ENCODE results near the gene SH2D4B.

DNA sequence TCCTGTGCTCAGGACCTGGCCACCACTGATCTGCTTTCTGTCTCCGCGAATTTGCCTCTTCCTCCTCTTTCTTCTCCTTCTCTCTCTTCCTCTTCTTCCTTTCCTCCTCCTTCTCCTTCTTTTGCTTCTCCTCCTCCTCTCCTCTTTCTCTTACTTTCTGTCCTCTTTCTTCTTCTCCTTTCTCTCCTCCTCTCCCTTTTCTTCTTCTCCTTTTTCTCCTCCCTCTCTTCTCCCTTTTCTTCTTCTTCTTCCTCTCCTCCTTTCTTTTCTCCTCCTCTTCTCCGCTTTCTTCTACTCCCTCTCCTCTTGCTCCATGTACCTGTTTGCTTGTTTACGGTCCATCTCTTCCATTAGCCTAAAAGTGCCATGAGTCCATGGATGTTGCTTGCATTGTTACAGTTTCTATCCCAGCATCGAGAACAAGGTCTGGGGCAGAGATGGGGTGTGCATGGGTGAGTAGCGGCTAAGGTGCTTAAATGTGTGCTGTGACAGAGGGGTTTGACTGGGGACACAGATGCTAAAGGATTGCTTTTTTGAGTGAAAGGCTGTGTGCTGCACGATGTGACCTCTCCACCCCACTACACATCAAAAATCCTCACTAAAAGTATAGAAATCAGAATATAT, 7.7 kb downstream of the SH2D4B start:
- TF ChIP-seq, protein P1, sequence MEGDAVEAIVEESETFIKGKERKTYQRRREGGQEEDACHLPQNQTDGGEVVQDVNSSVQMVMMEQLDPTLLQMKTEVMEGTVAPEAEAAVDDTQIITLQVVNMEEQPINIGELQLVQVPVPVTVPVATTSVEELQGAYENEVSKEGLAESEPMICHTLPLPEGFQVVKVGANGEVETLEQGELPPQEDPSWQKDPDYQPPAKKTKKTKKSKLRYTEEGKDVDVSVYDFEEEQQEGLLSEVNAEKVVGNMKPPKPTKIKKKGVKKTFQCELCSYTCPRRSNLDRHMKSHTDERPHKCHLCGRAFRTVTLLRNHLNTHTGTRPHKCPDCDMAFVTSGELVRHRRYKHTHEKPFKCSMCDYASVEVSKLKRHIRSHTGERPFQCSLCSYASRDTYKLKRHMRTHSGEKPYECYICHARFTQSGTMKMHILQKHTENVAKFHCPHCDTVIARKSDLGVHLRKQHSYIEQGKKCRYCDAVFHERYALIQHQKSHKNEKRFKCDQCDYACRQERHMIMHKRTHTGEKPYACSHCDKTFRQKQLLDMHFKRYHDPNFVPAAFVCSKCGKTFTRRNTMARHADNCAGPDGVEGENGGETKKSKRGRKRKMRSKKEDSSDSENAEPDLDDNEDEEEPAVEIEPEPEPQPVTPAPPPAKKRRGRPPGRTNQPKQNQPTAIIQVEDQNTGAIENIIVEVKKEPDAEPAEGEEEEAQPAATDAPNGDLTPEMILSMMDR (IDR thresholded peaks at IDR 0.05 in 2 of 3, conservative IDR thresholded peaks at IDR 0.05 in 1 of 3; ENCODE audit: borderline replicate concordance in 1 of 3, insufficient read depth in 1 of 3, low read depth in 2 of 3, low read length in 2 of 3): no peak
- TF ChIP-seq EZH2 (IDR thresholded peaks at IDR 0.05): no peak
- no peak for TF ChIP-seq POLR2A (IDR thresholded peaks at IDR 0.05; ENCODE audit: borderline replicate concordance, extremely low read depth, insufficient read depth, insufficient read length)
- TF ChIP-seq EGR1 (IDR thresholded peaks at IDR 0.05; ENCODE audit: low read depth): no peak
- no peak for TF ChIP-seq POLR2AphosphoS5 (IDR thresholded peaks at IDR 0.05; ENCODE audit: low read depth, low read length)
- TF ChIP-seq ZBTB33 (IDR thresholded peaks at IDR 0.05; ENCODE audit: extremely low read depth, insufficient replicate concordance, low read length): no peak
- TF ChIP-seq SIN3A (IDR thresholded peaks at IDR 0.05; ENCODE audit: low read depth): no peak
- TF ChIP-seq ZNF274 (IDR thresholded peaks at IDR 0.05; ENCODE audit: low read depth, low read length): no peak
- TF ChIP-seq CEBPB (IDR thresholded peaks at IDR 0.05; ENCODE audit: low read depth): no peak
- TF ChIP-seq RAD21 (IDR thresholded peaks at IDR 0.05; ENCODE audit: low read depth): no peak
